Omental fat pad (tissue), 4 donors: ENCODE measurements around the gene NCOA7. TPM values are rescaled to one million over a fixed set of nuclear protein-coding genes. Genes with fewer than 3 reads are reported as not detected.
"Not testable (repeated sequence)": the region's sequence is repeated elsewhere in the genome, so short reads cannot be mapped to it uniquely, and the experiment has no call there.

Experiments
- ATAC-seq: fragments of 150-250 bp; one replicate; pipeline ENCODE4 v1.9.1; 2016; ENCODE audit warnings: mild to moderate bottlenecking, moderate library complexity; ENCODE audit not compliant: low FRiP score
- DNase-seq: peaks from one replicate; pipeline ENCODE4 v3.0.0-alpha.2; 2019; ENCODE audit warnings: low spot score
- total RNA-seq, 4 donors: library from RNA; depleted of rRNA; stranded (reverse); fragments of >200 nt; gene quantifications; one replicate each; pipeline ENCODE4 v1.1.0, GENCODE V29; 2016
- TF ChIP-seq, protein P1 (sequence below), 3 donors: fragments of 450-650 bp; IDR thresholded peaks; one replicate each; pipeline ENCODE4 v1.5.1; 2016 to 2017; ENCODE audit warnings: antibody characterized with exemption in 3 of 3, mild to moderate bottlenecking in 3 of 3, moderate library complexity in 2 of 3

NCOA7 gene
- total RNA-seq, 4 donors from 2014 or later: 35.3 to 137 (median 53.1) TPM

DNA sequence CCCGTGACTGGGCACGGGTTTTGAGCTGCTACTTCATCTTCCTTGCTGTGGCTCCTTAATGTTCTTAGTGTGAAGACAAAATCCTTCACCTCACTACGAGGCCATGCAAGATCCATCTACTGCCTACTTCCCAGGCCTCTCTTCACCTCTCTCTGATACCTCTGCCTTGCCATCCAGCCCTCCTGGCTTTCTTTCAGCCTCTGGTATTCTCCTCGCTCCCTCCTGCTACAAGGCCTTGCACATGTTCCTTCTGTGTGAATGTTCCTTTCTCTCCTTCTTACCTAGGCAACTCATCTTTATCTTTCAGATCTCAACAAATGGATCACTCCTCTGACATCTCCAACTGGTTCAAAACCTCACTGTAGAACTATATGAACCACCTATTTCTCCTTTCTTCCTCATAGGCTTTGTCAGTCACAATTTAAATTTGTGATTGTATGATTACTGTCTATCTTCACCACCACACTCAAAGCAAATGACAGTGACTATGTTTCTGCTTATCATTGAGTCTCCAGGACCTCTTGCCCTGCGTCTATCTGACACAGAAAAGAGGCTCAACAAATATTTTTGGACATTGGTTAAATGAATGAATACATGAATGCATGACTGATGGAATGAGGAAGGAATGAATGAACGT, 21.5 kb upstream of the NCOA7 start:
- ATAC-seq (no peak), DNase-seq (no peak)
- TF ChIP-seq, protein P1, sequence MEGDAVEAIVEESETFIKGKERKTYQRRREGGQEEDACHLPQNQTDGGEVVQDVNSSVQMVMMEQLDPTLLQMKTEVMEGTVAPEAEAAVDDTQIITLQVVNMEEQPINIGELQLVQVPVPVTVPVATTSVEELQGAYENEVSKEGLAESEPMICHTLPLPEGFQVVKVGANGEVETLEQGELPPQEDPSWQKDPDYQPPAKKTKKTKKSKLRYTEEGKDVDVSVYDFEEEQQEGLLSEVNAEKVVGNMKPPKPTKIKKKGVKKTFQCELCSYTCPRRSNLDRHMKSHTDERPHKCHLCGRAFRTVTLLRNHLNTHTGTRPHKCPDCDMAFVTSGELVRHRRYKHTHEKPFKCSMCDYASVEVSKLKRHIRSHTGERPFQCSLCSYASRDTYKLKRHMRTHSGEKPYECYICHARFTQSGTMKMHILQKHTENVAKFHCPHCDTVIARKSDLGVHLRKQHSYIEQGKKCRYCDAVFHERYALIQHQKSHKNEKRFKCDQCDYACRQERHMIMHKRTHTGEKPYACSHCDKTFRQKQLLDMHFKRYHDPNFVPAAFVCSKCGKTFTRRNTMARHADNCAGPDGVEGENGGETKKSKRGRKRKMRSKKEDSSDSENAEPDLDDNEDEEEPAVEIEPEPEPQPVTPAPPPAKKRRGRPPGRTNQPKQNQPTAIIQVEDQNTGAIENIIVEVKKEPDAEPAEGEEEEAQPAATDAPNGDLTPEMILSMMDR (IDR thresholded peaks at IDR 0.05): no peak

DNA sequence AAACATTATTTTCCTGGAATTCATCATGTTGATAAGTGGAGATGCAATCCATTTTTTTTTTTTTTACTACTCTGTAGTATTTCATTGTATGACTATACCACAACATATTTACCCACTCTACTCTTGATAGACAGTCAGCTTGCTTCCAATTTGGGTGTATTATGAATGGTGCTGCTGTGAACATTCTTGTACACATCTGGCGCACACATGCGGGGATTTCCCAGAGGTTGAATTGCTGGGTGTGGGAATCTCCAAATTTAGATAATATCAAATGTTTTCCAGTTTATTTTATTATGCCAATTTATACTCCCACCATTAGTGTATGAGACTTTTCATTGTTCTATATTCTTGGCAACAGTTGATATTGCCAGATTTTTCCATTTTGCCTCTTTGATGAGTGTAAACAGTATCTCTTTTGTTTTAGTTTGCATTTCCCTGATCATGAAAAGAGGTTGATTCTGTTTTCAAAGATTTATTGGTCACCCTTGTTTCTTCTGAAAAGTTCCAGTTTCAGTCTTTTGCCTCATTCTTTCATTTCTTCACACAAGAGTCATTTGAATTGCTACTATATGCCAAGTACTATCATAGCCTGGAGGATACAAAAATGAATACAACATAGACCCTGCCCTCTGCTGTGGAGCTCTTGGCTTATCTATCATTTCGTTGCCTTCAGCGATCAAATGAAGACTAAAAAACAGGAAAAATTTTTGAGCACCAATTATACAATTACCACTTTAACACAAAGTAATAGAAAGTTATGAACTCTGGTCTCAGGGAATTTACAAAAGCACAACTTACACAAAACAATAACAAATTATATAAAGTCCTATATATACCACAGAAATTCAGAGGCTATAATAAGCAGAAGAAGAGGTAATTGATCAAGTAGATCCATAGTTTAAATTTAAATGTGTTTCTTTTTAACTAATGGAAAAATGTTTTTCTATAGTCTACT, 17.1 kb upstream of the NCOA7 start:
- TF ChIP-seq, protein P1 (IDR thresholded peaks at IDR 0.05): no peak
- no peak for DNase-seq
- ATAC-seq: no peak

DNA sequence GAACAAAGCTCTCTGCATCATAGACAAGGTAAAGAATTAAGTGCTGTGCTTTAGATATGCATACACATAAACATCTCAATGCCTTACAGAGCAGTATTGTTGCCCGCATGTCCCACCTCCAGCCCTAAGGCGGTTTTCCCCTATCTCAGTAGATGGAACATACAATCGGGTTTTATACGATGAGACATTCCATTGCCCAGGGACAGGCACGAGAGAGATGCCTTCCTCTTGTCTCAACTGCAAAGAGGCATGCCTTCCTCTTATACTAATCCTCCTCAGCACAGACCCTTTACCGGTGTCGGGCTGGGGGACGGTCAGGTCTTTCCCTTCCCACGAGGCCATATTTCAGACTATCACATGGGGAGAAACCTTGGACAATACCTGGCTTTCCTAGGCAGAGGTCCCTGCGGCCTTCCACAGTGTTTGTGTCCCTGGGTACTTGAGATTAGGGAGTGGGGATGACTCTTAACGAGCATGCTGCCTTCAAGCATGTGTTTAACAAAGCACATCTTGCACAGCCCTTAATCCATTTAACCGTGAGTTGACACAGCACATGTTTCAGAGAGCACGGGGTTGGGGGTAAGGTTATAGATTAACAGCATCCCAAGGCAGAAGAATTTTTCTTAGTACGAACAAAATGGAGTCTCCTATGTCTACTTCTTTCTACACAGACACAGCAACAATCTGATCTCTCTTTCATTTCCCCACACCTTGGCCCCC, 14.5 kb upstream of the NCOA7 start:
- not testable (repeated sequence) for DNase-seq, ATAC-seq

DNA sequence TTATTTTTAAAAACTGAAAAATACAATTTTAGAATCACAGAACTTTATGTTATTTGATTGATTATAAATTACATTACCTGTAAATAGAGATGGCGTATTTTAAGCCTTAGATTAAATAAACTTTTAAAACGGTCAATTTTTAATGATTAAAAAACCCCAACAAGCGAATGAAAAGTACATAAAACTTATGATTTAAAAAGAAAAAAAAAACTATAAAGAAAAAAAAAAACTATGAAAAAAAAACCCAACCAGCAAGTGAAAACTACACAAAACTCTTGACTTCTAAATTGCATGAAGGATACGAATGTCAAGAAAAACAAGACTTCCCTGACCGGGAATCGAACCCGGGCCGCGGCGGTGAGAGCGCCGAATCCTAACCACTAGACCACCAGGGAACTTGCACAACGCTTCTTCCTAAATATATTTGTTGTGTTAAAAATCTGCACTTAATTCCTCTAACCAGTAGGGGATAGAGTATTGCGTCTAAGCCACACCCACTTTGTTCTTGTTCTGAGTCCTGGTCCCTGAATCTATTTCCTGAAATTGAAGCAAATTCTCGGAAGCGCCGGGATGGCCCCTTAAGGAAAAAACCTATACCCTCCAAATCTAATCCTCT, 10.7 kb upstream of the NCOA7 start:
- DNase-seq (peak; percentile 81), ATAC-seq (peak; percentile 95)
- TF ChIP-seq, protein P1 (IDR thresholded peaks at IDR 0.05): no peak

DNA sequence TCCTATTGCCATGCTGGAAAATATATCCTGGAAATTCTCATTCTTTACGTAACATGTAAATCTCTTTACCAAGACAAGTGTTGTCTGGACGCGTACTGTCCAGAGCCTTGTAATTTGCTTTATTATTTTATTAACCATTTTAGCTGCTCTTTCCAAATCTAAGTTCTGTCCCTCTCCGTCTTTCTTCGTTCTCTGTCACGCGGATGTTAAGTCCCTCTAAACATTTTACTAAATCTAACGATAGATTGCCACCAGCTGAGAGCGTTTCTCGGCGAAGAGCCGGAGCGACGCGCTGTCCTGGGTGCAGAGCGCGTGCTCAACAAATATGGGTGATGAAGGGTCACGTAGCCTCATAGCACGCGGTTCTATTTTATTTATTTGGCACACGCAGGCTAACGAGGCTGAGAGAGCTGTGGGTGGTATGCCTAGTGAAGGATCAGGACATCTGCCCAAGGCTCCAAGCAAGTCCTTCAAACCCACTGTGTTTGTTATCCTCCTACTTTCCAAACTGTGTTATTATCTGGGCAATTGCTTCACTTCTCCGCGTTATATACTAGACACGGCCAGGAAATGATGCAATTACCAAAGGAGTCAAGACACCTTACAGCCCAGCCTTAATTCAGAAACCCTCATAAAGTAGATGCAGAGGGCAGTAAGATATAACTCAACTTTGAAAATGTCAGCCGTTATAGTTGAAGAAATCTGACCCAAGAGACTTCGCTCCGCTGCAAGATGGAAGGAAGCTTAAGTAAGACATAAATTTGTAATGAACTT, 10.0 kb upstream of the NCOA7 start:
- TF ChIP-seq, protein P1 (IDR thresholded peaks at IDR 0.05): no peak
- peak; percentile 86 for ATAC-seq
- DNase-seq: no peak

DNA sequence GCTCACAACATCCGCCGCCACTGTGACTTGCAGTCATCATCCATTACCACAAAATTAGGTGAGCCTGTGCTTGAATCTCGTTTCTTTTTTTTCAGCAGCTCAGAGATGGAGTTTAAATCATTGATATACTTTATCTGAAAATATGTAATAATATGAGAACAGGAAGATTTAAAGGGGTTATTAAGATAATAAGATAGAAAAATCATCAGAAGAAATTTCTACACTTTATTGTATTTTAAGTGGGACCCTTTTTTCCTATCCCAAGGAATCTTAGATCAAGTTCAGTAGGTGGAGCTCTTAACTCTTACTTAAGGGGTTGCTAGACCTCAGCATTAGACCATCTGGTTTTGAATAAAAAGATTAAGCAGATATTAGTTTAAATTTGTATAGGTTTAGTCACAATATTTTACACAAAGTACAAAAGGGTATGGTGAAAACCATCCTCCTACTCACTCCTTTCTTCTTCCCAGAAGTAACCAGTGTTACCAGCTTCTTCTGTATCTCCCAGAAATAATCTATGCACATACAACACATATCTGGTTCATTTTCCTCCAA, 9.4 kb upstream of the NCOA7 start:
- TF ChIP-seq, protein P1 (IDR thresholded peaks at IDR 0.05): no peak
- peak; percentile 26 for ATAC-seq
- no peak for DNase-seq
